OCI-LY1 (cell line): ENCODE results near the gene CFAP61.

Source experiments
- CTCF ChIP-seq: fragments of 200-600 bp; sonication (generic), shearing (Covaris generic); IDR thresholded peaks from 2 replicates; pipeline ENCODE4 v1.5.1; 2017; ENCODE audit warnings: mild to moderate bottlenecking, antibody characterized with exemption, low read length, moderate library complexity, mixed read lengths
- EZH2 ChIP-seq: fragments of 200-600 bp; sonication (generic), shearing (Covaris generic); IDR thresholded peaks from 2 replicates; pipeline ENCODE4 v1.8.0; 2017; ENCODE audit warnings: borderline replicate concordance, mixed run types, mild to moderate bottlenecking, antibody characterized with exemption, low read length, moderate library complexity, mixed read lengths

- TF ChIP-seq CTCF (no peak), EZH2 (no peak)
Observed at GRCh38 chr20:20012541-20012940, 39.8 kb upstream of the CFAP61 start.
